GM12878 (cell line): ENCODE measurements around the gene KDM8. TPM values are rescaled to one million over a fixed set of nuclear protein-coding genes. Genes with fewer than 3 reads are reported as not detected.

Experiments
- ATAC-seq: fragments of 200-7000 bp; cut with Tn5 transposase; 3 replicates; pipeline ENCODE4 v1.9.1; 2020; ENCODE audit warnings: mild to moderate bottlenecking, moderate library complexity
- BruUV-seq: library from RNA; stranded (reverse); fragments of 400-500 nt; replicated peaks from 2 replicates; lab custom pipeline; 2021; lab: Mats Ljungman, UMichigan
- CTCF ChIA-PET: fragments of 300-600 bp; sonication (Branson Sonifier 250); formaldehyde crosslinking; extraction: SDS; loops from one replicate; lab custom pipeline; 2021; ENCODE audit warnings: inconsistent platforms; lab: Yijun Ruan, JAX
- POLR2A ChIA-PET: fragments of 350-600 bp; formaldehyde crosslinking; extraction: SDS; loops from one replicate; lab custom pipeline; 2021; ENCODE audit warnings: inconsistent platforms; lab: Charles Lee
- RAD21 ChIA-PET: fragments of 300-600 bp; sonication (Branson Sonifier 250); formaldehyde crosslinking; loops from one replicate; lab custom pipeline; 2023; ENCODE audit warnings: antibody characterized with exemption; ENCODE audit not compliant: unreplicated experiment; lab: Charles Lee
- SMC1A ChIA-PET: fragments of 300-600 bp; sonication (Branson Sonifier 250); formaldehyde crosslinking; loops from one replicate; lab custom pipeline; 2023; ENCODE audit not compliant: unreplicated experiment, uncharacterized antibody; lab: Charles Lee
- DNase-seq: peaks from one replicate; pipeline ENCODE4 v3.0.0-alpha.2; 2011; ENCODE audit warnings: low read depth, low spot score
- FAIRE-seq: peaks from 3 replicates; lab custom pipeline; 2011; peaks lifted over from hg19 to GRCh38; lab: Jason Lieb, UNC
- H2AFZ ChIP-seq: 2 replicates; pipeline ENCODE4 v1.6.0; 2011; ENCODE audit warnings: low read depth, low read length, control low read depth; ENCODE audit not compliant: control insufficient read depth
- H3K27ac ChIP-seq: 2 replicates; pipeline ENCODE4 v1.5.1; 2011; ENCODE audit warnings: control low read depth; ENCODE audit not compliant: control insufficient read depth, insufficient read depth
- H3K27me3 ChIP-seq, 2 experiments: replicated peaks in 1 of 2; 2 replicates each; pipeline versions ENCODE4 v1.6.0 to v1.6.1; 2011; ENCODE audit warnings: low read length in 1 of 2; ENCODE audit not compliant: control insufficient read depth in 2 of 2, insufficient read depth in 2 of 2
- H3K36me3 ChIP-seq, 2 experiments: 2 replicates each; pipeline ENCODE4 v1.5.1; 2011; ENCODE audit warnings: low read length in 1 of 2; ENCODE audit not compliant: control insufficient read depth in 2 of 2, insufficient read depth in 2 of 2
- H3K4me1 ChIP-seq: 2 replicates; pipeline ENCODE4 v1.6.1; 2011; ENCODE audit warnings: mild to moderate bottlenecking, low read length, moderate library complexity, mixed read lengths; ENCODE audit not compliant: control insufficient read depth, insufficient read depth
- H3K4me2 ChIP-seq: 2 replicates; pipeline ENCODE4 v1.6.0; 2011; ENCODE audit warnings: control low read depth; ENCODE audit not compliant: control insufficient read depth, insufficient read depth
- H3K4me3 ChIP-seq: fragments of 200-600 bp; sonication (generic); 2 replicates; pipeline ENCODE4 v1.5.1; 2016
- H3K79me2 ChIP-seq: 2 replicates; pipeline ENCODE4 v1.6.0; 2011; ENCODE audit warnings: low read length; ENCODE audit not compliant: control insufficient read depth, insufficient read depth
- H3K9ac ChIP-seq: 2 replicates; pipeline ENCODE4 v1.8.0; 2011; ENCODE audit warnings: low read length, control low read depth, mixed read lengths; ENCODE audit not compliant: control insufficient read depth, insufficient read depth
- H3K9me3 ChIP-seq: replicated peaks from 3 replicates; pipeline ENCODE4 v1.5.1; 2011; ENCODE audit warnings: mild to moderate bottlenecking, low read length; ENCODE audit not compliant: control insufficient read depth, insufficient read depth
- H4K20me1 ChIP-seq: 2 replicates; pipeline ENCODE4 v1.6.0; 2011; ENCODE audit not compliant: control insufficient read depth, insufficient read depth
- BACH1 ChIP-seq: fragments of 450-650 bp; IDR thresholded peaks from 2 replicates; pipeline ENCODE4 v1.6.1; 2017; ENCODE audit warnings: mild to moderate bottlenecking, borderline replicate concordance
- CBX3 ChIP-seq: fragments of 200-600 bp; sonication (generic); IDR thresholded peaks from 2 replicates; pipeline ENCODE4 v1.6.1; 2016; ENCODE audit warnings: low read depth, borderline replicate concordance
- CBX5 ChIP-seq: sonication (generic); IDR thresholded peaks from 2 replicates; pipeline ENCODE4 v1.6.1; 2016; ENCODE audit warnings: low read depth, moderate library complexity, mild to moderate bottlenecking, inconsistent platforms
- CTCF ChIP-seq, 3 experiments: IDR thresholded peaks in 2 of 3; conservative IDR thresholded peaks in 1 of 3; 2 replicates each; pipeline ENCODE4 v1.5.1; 2011; ENCODE audit warnings: low read depth in 3 of 3, low read length in 3 of 3, mild to moderate bottlenecking in 3 of 3, control low read depth in 2 of 3, moderate library complexity in 2 of 3, inconsistent platforms in 1 of 3, mixed read lengths in 1 of 3; ENCODE audit not compliant: control insufficient read depth in 2 of 3, insufficient read depth in 1 of 3; ENCODE audit errors: extremely low read depth in 1 of 3
- E2F8 ChIP-seq: fragments of 450-650 bp; IDR thresholded peaks from 2 replicates; pipeline ENCODE4 v1.6.1; 2018; ENCODE audit warnings: mild to moderate bottlenecking, low read depth, moderate library complexity; ENCODE audit not compliant: partially characterized antibody
- EED ChIP-seq: sonication (generic); IDR thresholded peaks from 2 replicates; pipeline ENCODE4 v1.6.1; 2016; ENCODE audit warnings: antibody characterized with exemption, low read depth
- IKZF2 ChIP-seq, 2 experiments: fragments of 450-650 bp; IDR thresholded peaks; 2 replicates each; pipeline ENCODE4 v1.6.1; 2017; ENCODE audit warnings: mild to moderate bottlenecking in 2 of 2, moderate library complexity in 2 of 2
- KAT2A ChIP-seq: conservative IDR thresholded peaks from 2 replicates; pipeline ENCODE4 v1.6.1; 2011; ENCODE audit warnings: low read depth, low read length; ENCODE audit not compliant: control insufficient read depth
- MXI1 ChIP-seq: fragments of 150-350 bp; IDR thresholded peaks from 2 replicates; pipeline ENCODE4 v1.6.1; 2011; ENCODE audit warnings: low read depth, mild to moderate bottlenecking, inconsistent platforms, low read length, improper control_type of control experiment
- MYC ChIP-seq: IDR thresholded peaks from 2 replicates; pipeline ENCODE4 v1.6.1; 2011; ENCODE audit warnings: mild to moderate bottlenecking, low read length, moderate library complexity, inconsistent platforms; ENCODE audit not compliant: insufficient read depth, insufficient replicate concordance, insufficient read length, severe bottlenecking
- NR2C1 ChIP-seq: fragments of 450-650 bp; IDR thresholded peaks from 2 replicates; pipeline ENCODE4 v1.6.1; 2017; ENCODE audit warnings: antibody characterized with exemption, mild to moderate bottlenecking, moderate library complexity
- POLR2AphosphoS5 ChIP-seq: IDR thresholded peaks from 2 replicates; pipeline ENCODE4 v1.6.1; 2011; ENCODE audit warnings: mild to moderate bottlenecking, low read length, inconsistent platforms
- RAD21 ChIP-seq: IDR thresholded peaks from 2 replicates; pipeline ENCODE4 v1.6.1; 2011; ENCODE audit warnings: mild to moderate bottlenecking, low read depth, low read length, moderate library complexity; ENCODE audit not compliant: insufficient read depth
- RBBP5 ChIP-seq: fragments of 200-600 bp; sonication (generic); conservative IDR thresholded peaks from 2 replicates; pipeline ENCODE4 v1.6.1; 2016
- RELB ChIP-seq: fragments of 450-650 bp; IDR thresholded peaks from 2 replicates; pipeline ENCODE4 v1.6.1; 2017; ENCODE audit warnings: low read depth, mild to moderate bottlenecking, moderate library complexity
- YY1 ChIP-seq: IDR thresholded peaks from 2 replicates; pipeline ENCODE4 v1.6.1; 2011; ENCODE audit warnings: low read depth, mild to moderate bottlenecking, low read length
- ZNF274 ChIP-seq: IDR thresholded peaks from one replicate; pipeline ENCODE4 v1.8.0; 2011; ENCODE audit not compliant: insufficient read length, insufficient read depth
- ZNF384 ChIP-seq: IDR thresholded peaks from 2 replicates; pipeline ENCODE4 v1.6.1; 2012; ENCODE audit warnings: low read depth, mild to moderate bottlenecking, low read length, improper control_type of control experiment, borderline replicate concordance
- WGBS: methylation state at CpG from one replicate; pipeline ENCODE4 v1.1.6; 2016; ENCODE audit warnings: low lambda C conversion rate; ENCODE audit not compliant: insufficient replicate concordance, insufficient coverage; ENCODE audit errors: missing lambda C conversion rate; 5-methylcytosine and 5-hydroxymethylcytosine counted together
- in situ Hi-C: fragments of 300-500 bp; cut with MboI; formaldehyde crosslinking; loops from 9 replicates; pipeline ENCODE4 v1.14.3; 2018; ENCODE audit warnings: mixed read lengths
- intact Hi-C: fragments of 100-400 bp; cut with micrococcal nuclease; formaldehyde crosslinking; loops from one replicate; pipeline ENCODE4 v1.14.2; 2022; ENCODE audit not compliant: unreplicated experiment
- polyA plus RNA-seq, 11 experiments: library from polyadenylated mRNA; depleted of rRNA in 4 of 11; unstranded in 6 of 11; stranded (reverse) in 5 of 11; fragments of >200 nt; fragmentation: Nextera tagmentation in 4 of 11; fragmentation: Illumina TruSeq in 1 of 11; extraction: Ambion mirVana in 4 of 11; extraction: Trizol in 1 of 11; gene quantifications; 1 replicate in 1 of 11; 2 replicates in 10 of 11; pipeline versions ENCODE4 v1.2.1 to v1.2.3, GENCODE V29; 2011 to 2016; ENCODE audit warnings: inconsistent platforms in 2 of 11, missing spikeins in 2 of 11, low read depth in 1 of 11
- total RNA-seq, 4 experiments: library from RNA; depleted of rRNA in 3 of 4; stranded (reverse); fragments of >200 nt in 3 of 4; fragmentation: Illumina TruSeq in 1 of 4; extraction: Trizol in 1 of 4; gene quantifications; 2 replicates each; pipeline versions ENCODE4 v1.2.1 to v1.2.3, GENCODE V29; 2013 to 2021

KDM8 gene
- total and polyA plus RNA-seq, 10 of the 15 experiments (the other 5 are each of a cell fraction or from before 2014, with no cell fraction given): 0.79 to 8.9 (median 5.8) TPM

- H3K9me3 ChIP-seq: no peaks in the 10 kb centered on the region
- RAD21 ChIA-PET: interaction anchor here (1.4 to 4.2 kb wide), 4 partner anchors 13 to 126 kb away, joined by 3 to 22 read pairs (median 20); no protein-coding TSS in a partner anchor
- no TSS peak for BruUV-seq
- CTCF ChIA-PET: interaction anchor here (1.2 to 4.1 kb wide), 6 partner anchors 9 to 126 kb away, joined by 4 to 24 read pairs (median 4); no protein-coding TSS in a partner anchor
- H3K4me1 ChIP-seq: peaks cover 40% of the 10 kb centered on the region
- H3K79me2 ChIP-seq: no peaks in the 10 kb centered on the region
- H2AFZ ChIP-seq: no peak overlapping the region
- POLR2A ChIA-PET: interaction anchor here (0.5 to 8.4 kb wide), 9 partner anchors 9 to 166 kb away, joined by 3 to 79 read pairs (median 4); partner anchors contain the start of gene NSMCE1
- SMC1A ChIA-PET: interaction anchor here (0.6 to 12.2 kb wide), 8 partner anchors 11 to 131 kb away, joined by 3 to 178 read pairs (median 10); partner anchors contain the start of gene NSMCE1
- H3K9ac ChIP-seq: no peak overlapping the region
- H3K4me2 ChIP-seq: no peak overlapping the region
- TF ChIP-seq BACH1: no peak
- no peak for TF ChIP-seq MXI1
- no peak for TF ChIP-seq YY1
- TF ChIP-seq EED: no peak
- TF ChIP-seq MYC: no peak
- TF ChIP-seq ZNF274: no peak
- no peak for TF ChIP-seq RELB
- TF ChIP-seq IKZF2 (IDR thresholded peaks at IDR 0.05): no peak
- TF ChIP-seq POLR2AphosphoS5: no peak
- TF ChIP-seq RBBP5: no peak
- TF ChIP-seq ZNF384: no peak
- no peak for TF ChIP-seq RAD21
- TF ChIP-seq CBX5: no peak
- no peak for TF ChIP-seq CBX3
- no peak for TF ChIP-seq KAT2A
- TF ChIP-seq CTCF (IDR thresholded peaks at IDR 0.05 in 2 of 3, conservative IDR thresholded peaks at IDR 0.05 in 1 of 3; ENCODE audit: control insufficient read depth in 2 of 3, extremely low read depth in 1 of 3, insufficient read depth in 1 of 3, low read depth in 3 of 3, low read length in 3 of 3): no peak
- no peak for TF ChIP-seq E2F8
- no peak for TF ChIP-seq NR2C1
- TF ChIP-seq, all 136 proteins: peak for 0
- FAIRE-seq (no peak), ATAC-seq (no peak), DNase-seq (no peak)
- intact Hi-C loops: no loop called here
- no peak overlapping the region for H3K4me3 ChIP-seq
- no peaks in the 10 kb centered on the region for H4K20me1 ChIP-seq
- WGBS: 100% methylated on average over 6 of the region's 6 CpGs
- H3K36me3 ChIP-seq: no peaks in the 10 kb centered on the region
- no peaks in the 10 kb centered on the region for H3K27me3 ChIP-seq
- H3K27ac ChIP-seq: no peak overlapping the region
- in situ Hi-C loops: no loop called here
Observed at GRCh38 chr16:27240948-27241531, 37.7 kb downstream of the KDM8 start.
